ENCODE data around the gene RNF175. TPM values are rescaled to one million over a fixed set of nuclear protein-coding genes. Genes with fewer than 3 reads are reported as not detected.

RNF175 gene
- total and polyA plus RNA-seq, 10 donors = 0.26 to 1.9 (median 0.46) TPM; not detected in 1

DNA sequence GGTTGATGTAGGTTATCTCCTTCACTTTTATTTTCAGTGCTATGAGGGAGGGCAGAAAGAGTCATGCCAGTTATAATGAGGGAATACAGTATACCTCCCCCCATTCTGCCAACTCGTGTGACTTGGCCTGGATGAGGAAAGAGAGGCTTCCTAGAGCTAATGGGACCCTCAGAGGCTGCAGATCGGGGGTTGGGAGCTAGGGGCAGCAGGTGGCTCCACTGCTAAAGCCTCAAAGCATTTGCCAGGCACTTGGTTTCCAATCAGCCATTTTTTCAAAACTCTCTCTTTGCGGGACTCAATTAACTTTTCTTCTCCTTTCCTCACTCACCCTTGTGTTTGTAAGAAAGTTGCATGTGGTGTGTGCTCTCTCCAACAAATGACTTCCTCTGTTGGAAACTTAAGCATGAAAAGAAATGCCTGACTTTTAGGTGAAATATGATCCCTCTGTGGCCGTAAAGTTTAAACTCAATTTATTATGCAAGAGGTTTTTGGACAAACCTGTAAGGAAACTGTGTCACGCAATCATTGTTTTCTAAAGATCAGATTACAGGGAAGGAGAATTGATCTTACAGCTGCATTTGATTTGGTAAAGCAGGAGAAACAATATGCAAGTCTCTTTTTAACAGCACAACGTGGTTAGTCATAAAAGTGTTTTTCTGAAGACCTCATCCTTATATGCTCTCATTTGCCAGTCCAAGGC is 22.0 kb upstream of the RNF175 start:
- Histone ChIP-seq H3K4me1 (no peaks in the 10 kb centered on the region), H3K27ac (no peak overlapping the region), H3K4me3 (no peak overlapping the region), H3K36me3 (no peaks in the 10 kb centered on the region), H3K27me3 (replicated peaks in 1 of 7) (peaks cover 0 to 66% (median 21%) of the 10 kb centered on the region in 7 donors), H3K9me3 (peaks cover 0 to 10% (median 0%) of the 10 kb centered on the region in 8 donors)
- TF ChIP-seq POLR2A (IDR thresholded peaks at IDR 0.05) (no peak), POLR2AphosphoS5 (IDR thresholded peaks at IDR 0.05) (no peak)
- TF ChIP-seq, protein P1, sequence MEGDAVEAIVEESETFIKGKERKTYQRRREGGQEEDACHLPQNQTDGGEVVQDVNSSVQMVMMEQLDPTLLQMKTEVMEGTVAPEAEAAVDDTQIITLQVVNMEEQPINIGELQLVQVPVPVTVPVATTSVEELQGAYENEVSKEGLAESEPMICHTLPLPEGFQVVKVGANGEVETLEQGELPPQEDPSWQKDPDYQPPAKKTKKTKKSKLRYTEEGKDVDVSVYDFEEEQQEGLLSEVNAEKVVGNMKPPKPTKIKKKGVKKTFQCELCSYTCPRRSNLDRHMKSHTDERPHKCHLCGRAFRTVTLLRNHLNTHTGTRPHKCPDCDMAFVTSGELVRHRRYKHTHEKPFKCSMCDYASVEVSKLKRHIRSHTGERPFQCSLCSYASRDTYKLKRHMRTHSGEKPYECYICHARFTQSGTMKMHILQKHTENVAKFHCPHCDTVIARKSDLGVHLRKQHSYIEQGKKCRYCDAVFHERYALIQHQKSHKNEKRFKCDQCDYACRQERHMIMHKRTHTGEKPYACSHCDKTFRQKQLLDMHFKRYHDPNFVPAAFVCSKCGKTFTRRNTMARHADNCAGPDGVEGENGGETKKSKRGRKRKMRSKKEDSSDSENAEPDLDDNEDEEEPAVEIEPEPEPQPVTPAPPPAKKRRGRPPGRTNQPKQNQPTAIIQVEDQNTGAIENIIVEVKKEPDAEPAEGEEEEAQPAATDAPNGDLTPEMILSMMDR (IDR thresholded peaks at IDR 0.05 in 8 of 11, conservative IDR thresholded peaks at IDR 0.05 in 3 of 11) = no peak
- intact Hi-C loops (cut with DNase I; ENCODE audit: low total_unique reads) = no loop called here
- WGBS, 5 donors = 35 to 46% (median 41%) methylated on average over 6 of the region's 6 CpGs
- no peak for DNase-seq

DNA sequence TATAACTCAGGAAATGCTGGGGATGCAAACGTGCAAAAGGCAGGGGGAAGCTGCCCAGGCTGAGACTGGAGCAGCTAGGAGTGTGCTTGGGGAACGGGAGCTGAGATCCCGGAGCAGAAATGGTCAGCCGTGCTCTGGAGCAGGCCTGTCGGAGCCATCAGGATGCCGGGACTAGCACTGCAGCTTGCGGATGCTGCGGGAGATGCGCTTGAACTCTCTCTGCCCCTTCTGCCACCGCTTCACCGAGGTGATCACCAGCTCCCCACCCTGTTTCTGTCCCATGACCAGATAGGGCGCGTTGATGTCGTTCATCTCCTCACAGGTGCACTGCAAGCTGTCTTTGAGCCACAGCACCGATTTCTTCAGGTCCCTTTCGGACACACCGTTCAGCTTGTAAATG is 21.5 kb upstream of the RNF175 start:
- peaks cover 0 to 10% (median 0%) of the 10 kb centered on the region in 8 donors for H3K9me3 ChIP-seq
- H3K27ac ChIP-seq = no peak overlapping the region
- peaks cover 0 to 61% (median 15%) of the 10 kb centered on the region in 7 donors for H3K27me3 ChIP-seq (replicated peaks in 1 of 7)
- TF ChIP-seq, protein P1 (IDR thresholded peaks at IDR 0.05 in 8 of 11, conservative IDR thresholded peaks at IDR 0.05 in 3 of 11) = no peak
- TF ChIP-seq POLR2A (IDR thresholded peaks at IDR 0.05) (no peak), POLR2AphosphoS5 (IDR thresholded peaks at IDR 0.05) (no peak)
- no peaks in the 10 kb centered on the region for H3K4me1 ChIP-seq
- intact Hi-C loops (cut with DNase I; ENCODE audit: low total_unique reads) = no loop called here
- WGBS, 5 donors = 87 to 93% (median 92%) methylated on average over 17 of the region's 17 CpGs
- H3K4me3 ChIP-seq = no peak overlapping the region
- H3K36me3 ChIP-seq = no peaks in the 10 kb centered on the region
- no peak for DNase-seq

DNA sequence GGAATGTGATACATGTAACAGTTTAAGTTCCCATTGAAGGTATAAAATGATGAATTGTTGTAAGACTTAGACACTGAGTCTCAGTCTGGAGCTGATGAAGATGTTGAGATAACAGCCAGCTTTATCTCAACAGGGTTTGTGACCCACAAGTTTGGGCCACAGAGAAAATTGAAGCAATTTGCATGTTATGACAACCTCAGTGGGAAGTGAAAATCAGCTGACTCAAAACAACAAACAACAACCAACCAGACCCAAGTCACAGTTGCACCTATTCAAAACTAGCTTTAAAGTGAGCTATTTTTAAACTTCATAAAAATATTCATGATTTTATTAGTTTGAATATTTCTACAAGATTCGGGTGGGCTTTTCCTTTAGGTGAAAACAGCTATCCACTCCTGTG is 21.1 kb upstream of the RNF175 start:
- intact Hi-C loops (cut with DNase I; ENCODE audit: low total_unique reads) = no loop called here
- no peak overlapping the region for H3K4me3 ChIP-seq
- TF ChIP-seq POLR2A (IDR thresholded peaks at IDR 0.05) = no peak
- DNase-seq = no peak
- H3K9me3 ChIP-seq = peaks cover 0 to 10% (median 0%) of the 10 kb centered on the region in 8 donors
- WGBS, 5 donors = 56 to 82% (median 76%) methylated on average over 1 of the region's 1 CpG
- no peak overlapping the region for H3K27ac ChIP-seq
- H3K4me1 ChIP-seq = no peaks in the 10 kb centered on the region
- peaks cover 0 to 57% (median 12%) of the 10 kb centered on the region in 7 donors for H3K27me3 ChIP-seq (replicated peaks in 1 of 7)
- H3K36me3 ChIP-seq = no peaks in the 10 kb centered on the region

DNA sequence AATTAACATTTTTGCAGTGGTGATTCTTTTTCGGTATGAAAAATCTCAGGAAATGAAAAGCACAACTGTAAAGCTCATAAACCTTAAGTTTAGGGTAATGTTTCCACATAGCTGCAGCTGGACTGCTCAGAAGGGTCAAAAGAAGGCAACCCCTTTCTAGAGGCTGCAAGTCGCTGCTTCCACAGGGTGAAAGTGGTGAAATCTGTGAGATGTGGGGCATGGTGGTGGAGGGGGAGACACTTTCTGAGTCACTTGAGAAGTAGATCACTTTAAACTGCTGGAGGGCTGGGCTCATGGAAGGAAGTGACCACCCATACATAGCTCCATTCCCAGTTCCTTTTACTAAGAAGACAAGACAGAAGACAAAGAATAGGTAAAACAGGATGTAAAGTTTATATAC is 20.4 kb upstream of the RNF175 start:
- Histone ChIP-seq H3K36me3 (no peaks in the 10 kb centered on the region), H3K27ac (no peak overlapping the region), H3K4me1 (no peaks in the 10 kb centered on the region), H3K27me3 (replicated peaks in 1 of 7) (peaks cover 0 to 52% (median 12%) of the 10 kb centered on the region in 7 donors), H3K4me3 (no peak overlapping the region), H3K9me3 (peaks cover 0 to 10% (median 0%) of the 10 kb centered on the region in 8 donors)
- TF ChIP-seq POLR2A (IDR thresholded peaks at IDR 0.05) (no peak), POLR2AphosphoS5 (IDR thresholded peaks at IDR 0.05) (no peak)
- TF ChIP-seq, protein P1 (IDR thresholded peaks at IDR 0.05 in 8 of 11, conservative IDR thresholded peaks at IDR 0.05 in 3 of 11) = no peak
- intact Hi-C loops (cut with DNase I; ENCODE audit: low total_unique reads) = no loop called here
- 52 to 72% (median 58%) methylated on average over 2 of the region's 2 CpGs for WGBS, 5 donors
- DNase-seq = no peak

All from spleen (tissue), 11 donors.